Stimulated activated CD4-positive, alpha-beta T cell treated with anti-CD3 and anti-CD28 coated beads, TNF-alpha, amount 100 ng/mL, for 1 hour (primary cell): ENCODE data around the gene TSPAN7.

Experiments used
- DNase-seq, 3 donors: peaks; one replicate each; pipeline ENCODE4 v3.0.0-alpha.2; 2020; ENCODE audit warnings: low read depth in 3 of 3, low spot score in 1 of 3

The TSPAN7 gene

GRCh38 chrX:38643903-38644302, 82.6 kb downstream of the TSPAN7 start:
- DNase-seq = no peak

- DNase-seq = no peak
Observed at GRCh38 chrX:38646129-38646528, 84.8 kb downstream of the TSPAN7 start.

GRCh38 chrX:38649221-38649620, 87.9 kb downstream of the TSPAN7 start:
- DNase-seq = no peak

- no peak for DNase-seq
Observed at GRCh38 chrX:38649674-38650647, 88.6 kb downstream of the TSPAN7 start.

GRCh38 chrX:38651625-38652601, 90.6 kb downstream of the TSPAN7 start:
- no peak for DNase-seq

- no peak for DNase-seq
Observed at GRCh38 chrX:38652934-38653442, 91.6 kb downstream of the TSPAN7 start.

GRCh38 chrX:38654302-38654701, 93.0 kb downstream of the TSPAN7 start:
- no peak for DNase-seq

- DNase-seq = no peak
Observed at GRCh38 chrX:38656350-38656915, 95.1 kb downstream of the TSPAN7 start.

GRCh38 chrX:38657562-38657961, 96.2 kb downstream of the TSPAN7 start:
- DNase-seq = no peak

GRCh38 chrX:38660395-38661102, 99.2 kb downstream of the TSPAN7 start:
- DNase-seq = no peak

GRCh38 chrX:38661103-38661441, 99.7 kb downstream of the TSPAN7 start:
- no peak for DNase-seq

GRCh38 chrX:38661561-38661960, 100.2 kb downstream of the TSPAN7 start:
- no peak for DNase-seq

GRCh38 chrX:38662640-38663039, 101.3 kb downstream of the TSPAN7 start:
- no peak for DNase-seq

GRCh38 chrX:38664285-38664684, 102.9 kb downstream of the TSPAN7 start:
- no peak for DNase-seq

- DNase-seq = no peak
Observed at GRCh38 chrX:38666909-38667308, 105.6 kb downstream of the TSPAN7 start.

GRCh38 chrX:38668771-38669170, 107.4 kb downstream of the TSPAN7 start:
- no peak for DNase-seq

GRCh38 chrX:38669428-38669827, 108.1 kb downstream of the TSPAN7 start:
- no peak for DNase-seq

- no peak for DNase-seq
Observed at GRCh38 chrX:38672646-38673045, 111.3 kb downstream of the TSPAN7 start.

- DNase-seq = no peak
Observed at GRCh38 chrX:38675856-38676255, 114.5 kb downstream of the TSPAN7 start.

- DNase-seq = no peak
Observed at GRCh38 chrX:38678183-38678582, 116.8 kb downstream of the TSPAN7 start.

GRCh38 chrX:38678821-38679220, 117.5 kb downstream of the TSPAN7 start:
- no peak for DNase-seq
